ENCODE measurements around the gene THSD4. TPM values are rescaled to one million over a fixed set of nuclear protein-coding genes. Genes with fewer than 3 reads are reported as not detected.

The THSD4 gene
- total and polyA plus RNA-seq, 2 of the 8 experiments (the other 6 are each of a cell fraction or from before 2014, with no cell fraction given) = 2.5 to 6.2 TPM

- Histone ChIP-seq H4K20me1 (replicated peaks in 1 of 2; ENCODE audit: control insufficient read depth in 1 of 2, insufficient read depth in 2 of 2, low read length in 2 of 2) (no peaks in the 10 kb centered on the region), H2BK20ac (ENCODE audit: low read length) (no peak overlapping the region), H3K27me3 (replicated peaks in 1 of 4; ENCODE audit: control insufficient read depth in 3 of 4, extremely low read depth in 1 of 4, insufficient read depth in 3 of 4, low read length in 3 of 4) (no peaks in the 10 kb centered on the region), H3K23me2 (ENCODE audit: low read depth, low read length) (no peaks in the 10 kb centered on the region), H3K36me3 (ENCODE audit: control insufficient read depth in 2 of 4, insufficient read depth in 4 of 4, low read length in 3 of 4) (no peaks in the 10 kb centered on the region), H3K56ac (replicated peaks; ENCODE audit: insufficient read length, low read depth, low read length) (no peak overlapping the region), H3K18ac (ENCODE audit: extremely low read depth, low read length) (peak overlapping the region; percentile 5; the same call in 1 of the 2 replicates), H3K9me3 (ENCODE audit: insufficient read depth in 2 of 2, low read depth in 1 of 2, low read length in 1 of 2) (no peaks in the 10 kb centered on the region), H3K23ac (ENCODE audit: insufficient read length) (no peak overlapping the region), H2BK12ac (ENCODE audit: low read depth, low read length) (peak overlapping the region; percentile 60; the same call in 1 of the 2 replicates), H3K79me2 (ENCODE audit: control insufficient read depth in 1 of 2, insufficient read depth in 2 of 2, low read length in 2 of 2) (no peaks in the 10 kb centered on the region), H3K4me3 (ENCODE audit: extremely low read depth in 1 of 4, insufficient read depth in 2 of 4, low read depth in 3 of 4, low read length in 4 of 4) (no peak overlapping the region), H2BK15ac (ENCODE audit: low read length) (no peak overlapping the region; the same call in 1 of the 2 replicates), H3K14ac (ENCODE audit: insufficient read length) (no peak overlapping the region), H3K4me1 (replicated peaks in 1 of 4; ENCODE audit: control insufficient read depth in 3 of 4, insufficient read depth in 4 of 4, low read length in 3 of 4) (peaks cover 2 to 9% (median 6%) of the 10 kb centered on the region in 4 experiments; a peak in 5 of 7 replicates), H4K5ac (ENCODE audit: insufficient read length, low read depth, low read length) (no peak overlapping the region), H2AK5ac (ENCODE audit: low read depth, low read length) (no peak overlapping the region), H2BK5ac (ENCODE audit: low read depth, low read length) (no peak overlapping the region), H4K91ac (replicated peaks; ENCODE audit: insufficient read length, low read length) (no peak overlapping the region), H3K27ac (ENCODE audit: low read depth, low read length) (no peak overlapping the region), H4K8ac (ENCODE audit: extremely low read depth, insufficient read depth, low read length) (no peak overlapping the region), H2AFZ (ENCODE audit: low read length) (no peak overlapping the region), H2BK120ac (replicated peaks; ENCODE audit: low read depth, low read length) (no peak overlapping the region), H3K4me2 (ENCODE audit: insufficient read depth in 1 of 2, low read depth in 2 of 2, low read length in 2 of 2) (peak overlapping the region; percentile 8 to 40; a peak in 2 of 4 replicates), H3K79me1 (ENCODE audit: low read depth, low read length) (no peaks in the 10 kb centered on the region), H3K9ac (replicated peaks in 1 of 4; ENCODE audit: extremely low read depth in 1 of 4, low read depth in 3 of 4, low read length in 3 of 4) (no peak overlapping the region), H3K4ac (replicated peaks; ENCODE audit: insufficient read length, low read depth, low read length) (no peak overlapping the region)
- ChIA-PET CTCF (ENCODE audit: partially characterized antibody) (interaction anchor here (1.0 to 1.4 kb wide), 3 partner anchors 14 to 176 kb away, joined by 3 to 6 read pairs (median 3); no protein-coding TSS in a partner anchor), POLR2A (ENCODE audit: partially characterized antibody) (no interaction called here)
- DNase-seq (ENCODE audit: low read depth in 1 of 2, low spot score in 2 of 2) = peak in 1 of 2 experiments; percentile 29
- FAIRE-seq = no peak
- WGBS, 2 experiments (ENCODE audit: extremely low coverage in 1 of 2, insufficient coverage in 1 of 2, insufficient read length in 1 of 2, insufficient replicate concordance in 2 of 2, low coverage in 1 of 2, low lambda C conversion rate in 2 of 2, missing lambda C conversion rate in 1 of 2) = 71% methylated on average over 5 of the region's 5 CpGs; no CpG with 5 or more reads in 1 of the 2 experiments
- TF ChIP-seq SAP30 (IDR thresholded peaks at IDR 0.05; ENCODE audit: insufficient read depth, insufficient replicate concordance, low read length) (no peak), RXRA (IDR thresholded peaks at IDR 0.05; ENCODE audit: insufficient read depth, low read depth, low read length) (no peak), RAD21 (IDR thresholded peaks at IDR 0.05 in 1 of 2, conservative IDR thresholded peaks at IDR 0.05 in 1 of 2; ENCODE audit: low read depth in 2 of 2, low read length in 2 of 2) (no peak), BACH1 (IDR thresholded peaks at IDR 0.05; ENCODE audit: low read length) (no peak), E2F6 (IDR thresholded peaks at IDR 0.05) (no peak), PHF8 (conservative IDR thresholded peaks at IDR 0.05; ENCODE audit: low read depth, low read length) (no peak), YY1 (IDR thresholded peaks at IDR 0.05; ENCODE audit: low read depth, low read length) (no peak), MAX (IDR thresholded peaks at IDR 0.05) (no peak), KDM5A (IDR thresholded peaks at IDR 0.05; ENCODE audit: low read length) (no peak), ZNF274 (IDR thresholded peaks at IDR 0.05; ENCODE audit: borderline replicate concordance, extremely low read depth, low read length) (no peak), BRCA1 (IDR thresholded peaks at IDR 0.05; ENCODE audit: low read depth, low read length) (no peak), CREB1 (IDR thresholded peaks at IDR 0.05) (no peak)
Observed at GRCh38 chr15:71187526-71187925, 72.3 kb downstream of the THSD4 start.

Measured in H1 (cell line).